Urinary bladder (tissue), 4 donors: ENCODE results near the gene ERVMER34-1. TPM values are rescaled to one million over a fixed set of nuclear protein-coding genes. Genes with fewer than 3 reads are reported as not detected.

ENCODE experiments used
- DNase-seq: peaks from one replicate; pipeline ENCODE4 v3.0.0-alpha.2; 2015; ENCODE audit errors: extremely low spot score
- H3K27ac ChIP-seq: one replicate; pipeline ENCODE4 v1.5.1; 2013; ENCODE audit warnings: low read depth, mild to moderate bottlenecking, moderate library complexity
- H3K36me3 ChIP-seq: one replicate; pipeline ENCODE4 v1.6.1; 2013; ENCODE audit warnings: mild to moderate bottlenecking, moderate library complexity; ENCODE audit not compliant: insufficient read depth
- H3K4me1 ChIP-seq: one replicate; pipeline ENCODE4 v1.6.1; 2013; ENCODE audit warnings: mild to moderate bottlenecking, moderate library complexity; ENCODE audit not compliant: insufficient read depth
- H3K4me3 ChIP-seq: one replicate; pipeline ENCODE4 v1.5.1; 2013; ENCODE audit warnings: low read depth, low read length
- whole genome bisulfite sequencing: extraction: QIAGEN DNeasy Blood & Tissue Kit; methylation state at CpG from one replicate; pipeline ENCODE4 v1.1.7; 2013; 5-methylcytosine and 5-hydroxymethylcytosine counted together
- polyA plus RNA-seq: library from polyadenylated mRNA; stranded (reverse); fragments of 200-250 nt; gene quantifications from one replicate; pipeline ENCODE4 v1.2.3, GENCODE V29; 2013
- total RNA-seq: library from RNA; depleted of rRNA; stranded (reverse); fragments of >200 nt; gene quantifications from one replicate; pipeline ENCODE4 v1.2.3, GENCODE V29; 2014
- donor health status: healthy with polysubstance abuse.
- donor health status: healthy.

Gene ERVMER34-1, protein sequence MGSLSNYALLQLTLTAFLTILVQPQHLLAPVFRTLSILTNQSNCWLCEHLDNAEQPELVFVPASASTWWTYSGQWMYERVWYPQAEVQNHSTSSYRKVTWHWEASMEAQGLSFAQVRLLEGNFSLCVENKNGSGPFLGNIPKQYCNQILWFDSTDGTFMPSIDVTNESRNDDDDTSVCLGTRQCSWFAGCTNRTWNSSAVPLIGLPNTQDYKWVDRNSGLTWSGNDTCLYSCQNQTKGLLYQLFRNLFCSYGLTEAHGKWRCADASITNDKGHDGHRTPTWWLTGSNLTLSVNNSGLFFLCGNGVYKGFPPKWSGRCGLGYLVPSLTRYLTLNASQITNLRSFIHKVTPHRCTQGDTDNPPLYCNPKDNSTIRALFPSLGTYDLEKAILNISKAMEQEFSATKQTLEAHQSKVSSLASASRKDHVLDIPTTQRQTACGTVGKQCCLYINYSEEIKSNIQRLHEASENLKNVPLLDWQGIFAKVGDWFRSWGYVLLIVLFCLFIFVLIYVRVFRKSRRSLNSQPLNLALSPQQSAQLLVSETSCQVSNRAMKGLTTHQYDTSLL
- 1.5 TPM for total RNA-seq
- polyA plus RNA-seq, result 0.76 TPM

DNA sequence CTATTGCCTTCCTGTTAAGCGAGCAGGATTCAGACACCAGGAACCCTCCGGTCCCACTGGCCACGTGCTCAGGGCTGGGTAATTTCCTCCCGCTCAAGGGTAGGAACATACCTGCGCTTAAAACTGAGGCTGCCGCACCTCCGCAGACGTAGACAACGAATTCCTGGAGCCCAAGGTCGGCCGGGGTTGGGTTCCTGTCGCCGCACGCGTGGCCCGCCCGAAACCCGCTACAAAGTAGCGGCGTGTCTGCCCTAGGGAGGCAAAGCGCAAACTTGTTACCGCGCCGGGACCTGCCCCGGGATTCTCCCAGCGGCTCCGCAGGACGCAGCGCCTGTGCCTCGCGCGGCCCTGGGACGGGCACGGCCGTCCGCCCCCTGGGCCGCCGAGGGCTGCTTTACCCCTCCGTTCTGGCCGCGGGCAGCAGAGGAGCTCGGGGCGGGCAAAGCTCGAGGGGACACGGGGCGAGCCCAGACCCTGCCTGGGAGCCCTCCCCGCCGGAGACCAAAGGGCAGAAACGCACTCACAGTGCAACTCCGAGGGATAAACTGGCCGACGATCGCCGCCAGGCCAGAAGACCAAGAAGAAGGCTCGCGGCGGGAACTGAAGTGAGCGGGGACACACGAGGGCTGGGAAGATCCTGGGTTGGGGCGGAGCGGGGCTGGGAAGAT is at the start of gene ERVMER34-1:
ERVMER34-1 (minus strand) TSS at position 607 of the 668 bp plus-strand sequence. CDS start 5,905 bp downstream, outside the sequence.
- H3K36me3 ChIP-seq, result no peaks in the 10 kb centered on the region
- H3K27ac ChIP-seq, result no peak within 1 kb of the TSS
- 3% methylated on average over 61 of the region's 61 CpGs for WGBS
- H3K4me1 ChIP-seq, result no peaks in the 10 kb centered on the region
- no peak for DNase-seq
- peak within 1 kb of the TSS; percentile 44 for H3K4me3 ChIP-seq

DNA sequence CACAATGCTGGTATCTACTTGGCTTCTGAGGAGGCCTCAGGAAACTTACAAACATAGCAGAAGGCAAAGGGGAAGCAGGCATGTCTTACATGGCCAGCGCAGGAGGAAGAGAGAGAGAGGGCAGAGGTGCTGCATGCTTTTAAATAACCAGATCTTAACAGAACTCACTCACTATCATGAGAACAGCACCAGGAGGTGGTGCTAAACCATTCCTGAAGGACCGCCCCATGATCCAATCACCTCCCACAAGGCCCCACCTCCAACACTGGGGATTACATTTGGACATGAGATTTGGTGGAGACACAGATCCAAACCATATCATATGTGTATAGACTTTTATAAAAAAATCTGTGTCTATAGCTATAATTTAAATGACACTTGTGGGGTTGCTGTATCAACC is 48.6 kb upstream of the ERVMER34-1 start:
- H3K27ac ChIP-seq, result no peak overlapping the region
- DNase-seq, result no peak
- 100% methylated on average over 2 of the region's 2 CpGs for WGBS
- H3K36me3 ChIP-seq, result no peaks in the 10 kb centered on the region
- H3K4me3 ChIP-seq, result no peak overlapping the region
- H3K4me1 ChIP-seq, result no peaks in the 10 kb centered on the region

DNA sequence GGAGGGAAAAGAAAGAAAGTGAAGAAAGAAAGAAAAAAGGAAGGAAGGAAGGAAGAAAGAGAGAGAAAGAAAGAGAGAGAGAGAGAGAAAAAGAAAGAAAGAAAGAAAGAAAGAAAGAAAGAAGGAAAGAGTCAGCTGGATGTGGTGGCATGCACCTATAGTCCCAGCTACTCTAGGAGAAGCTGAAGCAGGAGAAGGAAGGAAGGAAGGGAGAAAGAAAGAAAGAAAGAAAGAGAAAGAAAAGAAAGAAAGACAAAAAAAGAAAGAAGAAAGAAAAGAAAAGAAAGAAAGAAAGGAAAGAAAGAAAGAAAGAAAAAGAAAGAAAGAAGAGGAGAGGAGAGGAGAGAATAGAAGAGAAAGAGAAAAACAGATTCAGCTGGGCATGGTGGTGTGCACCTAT is 44.3 kb upstream of the ERVMER34-1 start:
- H3K27ac ChIP-seq, result no peak overlapping the region
- no peak for DNase-seq
- H3K36me3 ChIP-seq, result no peaks in the 10 kb centered on the region
- H3K4me1 ChIP-seq, result no peaks in the 10 kb centered on the region
- H3K4me3 ChIP-seq, result no peak overlapping the region

DNA sequence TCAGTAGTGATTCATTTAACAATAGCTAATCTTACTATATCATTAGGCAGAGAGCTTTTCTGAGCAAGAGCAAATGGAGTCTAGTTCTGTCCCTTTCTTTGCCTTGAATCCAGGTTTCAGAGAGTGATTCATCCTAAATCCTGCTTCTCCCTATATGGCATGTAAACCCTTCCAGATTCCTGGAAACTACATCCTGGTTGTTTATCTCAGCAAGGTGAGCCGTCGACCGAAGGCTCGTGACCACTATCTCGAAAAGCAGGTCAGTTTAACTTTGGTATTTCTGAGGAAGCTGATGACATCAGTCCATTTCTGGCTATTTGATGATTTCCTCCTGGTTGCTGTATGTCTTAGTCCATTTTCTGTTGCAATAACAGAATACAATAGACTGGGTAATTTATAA is 40.7 kb upstream of the ERVMER34-1 start:
- Histone ChIP-seq H3K4me1 (no peaks in the 10 kb centered on the region), H3K27ac (no peak overlapping the region), H3K36me3 (no peaks in the 10 kb centered on the region), H3K4me3 (no peak overlapping the region)
- no peak for DNase-seq
- 82% methylated on average over 5 of the region's 5 CpGs for WGBS

DNA sequence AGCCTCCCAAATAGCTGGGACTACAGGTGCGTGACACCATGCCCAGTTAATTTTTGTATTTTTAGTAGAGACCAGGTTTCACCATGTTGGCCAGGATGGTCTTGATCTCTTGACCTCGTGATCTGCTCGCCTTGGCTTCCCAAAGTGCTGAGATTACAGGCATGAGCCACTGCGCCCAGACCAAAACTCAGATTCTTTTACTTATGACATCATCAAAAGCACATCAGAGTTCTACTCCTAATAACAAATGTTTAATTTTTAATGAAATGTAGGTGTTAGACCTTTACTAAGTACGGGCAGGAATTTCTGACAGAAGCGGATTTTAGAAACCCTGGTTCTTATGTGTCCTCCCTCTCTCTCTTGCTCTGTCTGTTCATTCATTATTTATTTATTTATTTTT is 38.5 kb upstream of the ERVMER34-1 start:
- WGBS, result 97% methylated on average over 6 of the region's 6 CpGs
- DNase-seq, result no peak
- H3K4me3 ChIP-seq, result no peak overlapping the region
- H3K36me3 ChIP-seq, result no peaks in the 10 kb centered on the region
- H3K27ac ChIP-seq, result no peak overlapping the region
- H3K4me1 ChIP-seq, result no peaks in the 10 kb centered on the region

DNA sequence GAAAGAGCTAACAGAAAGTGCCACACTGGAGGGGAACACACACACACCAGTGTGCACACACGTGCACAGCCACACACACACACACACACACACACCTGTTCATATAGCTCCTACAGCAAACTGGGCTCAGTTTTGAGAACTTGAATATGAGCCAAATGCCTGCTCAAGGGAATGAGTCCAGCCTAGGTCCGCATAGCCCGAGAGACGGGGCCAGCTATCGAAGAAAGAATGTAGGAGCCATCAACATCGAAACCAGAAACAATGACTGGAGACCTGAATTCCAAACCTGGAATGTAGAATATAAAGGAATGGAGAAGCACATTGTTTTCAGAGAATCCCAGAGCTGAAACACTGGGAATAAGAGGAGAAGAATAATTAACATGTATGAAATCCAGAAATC is 37.6 kb upstream of the ERVMER34-1 start:
- DNase-seq, result no peak
- WGBS, result 78% methylated on average over 6 of the region's 6 CpGs
- Histone ChIP-seq H3K4me1 (no peaks in the 10 kb centered on the region), H3K27ac (no peak overlapping the region), H3K4me3 (no peak overlapping the region), H3K36me3 (no peaks in the 10 kb centered on the region)

DNA sequence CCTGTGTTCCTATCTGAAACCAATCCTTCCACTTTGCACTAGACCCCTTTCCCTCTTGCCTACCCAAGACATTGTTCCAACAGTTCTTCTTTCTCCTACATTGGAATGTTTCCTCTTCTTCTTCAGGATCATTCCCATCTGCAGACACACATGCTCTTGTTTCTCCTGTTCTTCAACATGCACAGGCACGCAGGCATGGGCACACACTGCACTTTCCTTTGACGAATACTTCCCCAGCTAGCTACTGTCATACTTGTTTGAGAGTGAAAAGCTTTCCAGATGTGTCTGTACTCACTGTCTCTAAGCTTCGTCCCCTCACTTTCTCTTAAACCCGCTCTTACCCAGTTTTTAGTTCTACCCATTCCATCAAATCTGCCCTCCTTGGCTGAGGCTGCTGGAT is 31.8 kb upstream of the ERVMER34-1 start:
- Histone ChIP-seq H3K36me3 (no peaks in the 10 kb centered on the region), H3K4me1 (no peaks in the 10 kb centered on the region), H3K4me3 (no peak overlapping the region), H3K27ac (no peak overlapping the region)
- DNase-seq, result no peak
- WGBS, result 89% methylated on average over 4 of the region's 4 CpGs

DNA sequence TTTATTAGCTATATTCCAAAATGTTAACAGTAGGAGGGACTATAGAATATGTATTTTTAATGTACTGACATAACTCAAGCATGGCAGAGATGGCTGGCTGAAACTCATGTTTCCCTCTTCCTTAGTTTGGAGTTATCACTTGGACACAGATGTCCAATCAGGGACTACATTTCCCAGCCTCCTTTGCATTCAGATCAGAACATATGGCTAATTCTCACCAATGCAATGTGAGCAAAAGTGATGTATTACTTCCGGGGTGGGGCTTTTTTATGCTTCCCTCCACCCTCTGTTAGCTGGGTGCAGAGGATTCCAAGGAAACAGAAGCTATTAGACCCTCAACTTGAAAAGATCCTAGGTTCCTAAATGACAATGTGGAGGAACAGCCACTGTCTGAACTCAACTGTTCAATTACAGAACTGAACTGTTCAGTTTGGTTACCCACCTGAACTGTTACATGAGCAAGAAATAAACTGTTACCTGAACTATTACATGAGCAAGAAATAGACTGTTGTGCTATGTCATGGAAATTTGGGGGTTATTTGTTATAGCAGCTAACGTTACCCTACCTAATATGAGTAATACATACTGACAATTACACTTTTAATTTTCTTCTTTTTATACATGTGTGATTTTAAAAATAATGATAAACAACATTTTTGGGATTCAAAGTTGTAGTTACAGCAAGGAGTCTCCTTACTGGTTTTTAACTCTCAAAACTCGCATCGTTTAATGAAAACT is 29.6 kb upstream of the ERVMER34-1 start:
- no peak for DNase-seq
- no peaks in the 10 kb centered on the region for H3K36me3 ChIP-seq
- no peak overlapping the region for H3K27ac ChIP-seq
- no peaks in the 10 kb centered on the region for H3K4me1 ChIP-seq
- H3K4me3 ChIP-seq, result no peak overlapping the region
- 93% methylated on average over 4 of the region's 4 CpGs for WGBS

DNA sequence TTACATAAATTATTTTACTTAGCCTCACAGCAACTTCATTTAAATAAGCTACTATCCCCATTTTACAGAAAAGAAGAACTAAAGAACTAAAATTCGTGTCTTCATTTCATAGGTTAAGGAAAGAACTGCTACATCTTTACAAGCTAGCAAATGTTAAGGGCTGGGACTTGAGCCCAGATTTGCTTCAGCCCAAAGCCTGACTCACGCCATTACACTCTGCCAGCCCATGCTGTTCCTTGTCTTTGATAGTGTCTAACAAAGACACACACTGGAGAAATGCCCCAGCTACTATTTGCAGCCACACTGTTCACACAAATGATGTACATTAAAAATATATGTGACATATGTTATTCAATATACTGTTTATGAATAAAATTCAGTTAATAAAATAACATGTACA is 29.0 kb upstream of the ERVMER34-1 start:
- 24% methylated on average over 2 of the region's 2 CpGs for WGBS
- DNase-seq, result no peak
- Histone ChIP-seq H3K27ac (no peak overlapping the region), H3K4me3 (no peak overlapping the region), H3K4me1 (no peaks in the 10 kb centered on the region), H3K36me3 (no peaks in the 10 kb centered on the region)

DNA sequence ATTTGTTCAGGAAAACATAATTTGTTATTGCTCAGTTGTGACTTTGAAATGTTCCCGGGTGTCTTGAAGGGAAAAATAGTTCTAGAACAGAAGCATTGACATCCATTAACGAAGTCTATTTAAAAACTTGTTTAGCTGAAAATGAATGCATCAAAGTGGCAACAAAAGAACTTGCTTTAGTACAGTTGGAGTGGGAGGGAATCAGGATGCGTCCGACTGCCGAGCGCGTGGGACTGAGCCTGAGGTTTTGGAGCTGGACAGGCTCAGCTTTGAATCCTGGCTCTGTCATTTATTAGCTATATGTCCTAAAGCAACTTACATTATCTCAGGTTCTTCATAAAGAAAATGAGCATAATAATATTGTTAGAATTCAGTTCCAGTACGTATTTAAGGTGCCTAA is 9.0 kb upstream of the ERVMER34-1 start:
- H3K4me1 ChIP-seq, result no peaks in the 10 kb centered on the region
- 71% methylated on average over 8 of the region's 8 CpGs for WGBS
- DNase-seq, result no peak

DNA sequence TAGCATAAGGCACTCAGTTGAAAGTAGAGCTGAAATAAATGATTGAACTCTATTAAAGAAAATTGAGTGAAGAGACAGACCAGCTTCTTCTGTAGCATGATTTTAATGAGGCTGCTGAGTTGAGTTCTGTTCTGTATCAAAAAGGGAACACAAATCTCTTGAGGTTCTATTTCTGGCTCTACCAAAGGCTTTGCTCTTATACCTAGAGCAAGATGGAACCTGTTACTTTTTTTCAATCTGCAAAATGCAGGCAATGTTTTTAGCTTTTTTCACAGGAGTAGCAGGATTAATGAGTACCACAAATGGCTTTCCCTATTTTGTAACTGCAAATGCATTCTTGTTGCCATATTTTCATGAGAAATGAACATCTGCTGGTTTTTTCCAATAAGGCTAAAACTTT is 4.2 kb upstream of the ERVMER34-1 start:
- Histone ChIP-seq H3K4me3 (no peak overlapping the region), H3K27ac (no peak overlapping the region)

More for the DNA sequence above, 9.0 kb upstream of the ERVMER34-1 start:
- H3K36me3 ChIP-seq, result no peaks in the 10 kb centered on the region
- H3K27ac ChIP-seq, result no peak overlapping the region
- H3K4me3 ChIP-seq, result no peak overlapping the region

DNA sequence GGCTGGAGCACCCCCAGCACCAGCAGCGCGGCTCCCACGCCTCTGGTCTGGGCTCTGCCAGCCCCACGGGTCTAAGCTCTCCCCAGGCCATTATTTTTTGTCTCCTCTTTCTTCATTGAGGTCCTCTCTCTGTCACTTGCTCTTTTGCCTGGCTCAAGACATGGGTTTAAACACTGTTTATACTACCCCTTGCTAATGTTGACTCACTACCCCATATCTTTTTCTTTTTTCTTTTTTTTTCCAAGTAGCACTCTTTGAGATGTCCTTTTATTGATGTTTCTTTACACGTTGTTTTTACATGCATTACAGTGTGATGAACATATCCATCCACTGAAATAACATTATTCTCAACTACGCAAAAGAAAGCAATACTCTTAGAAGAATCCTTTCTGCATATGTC is 1.7 kb upstream of the ERVMER34-1 start:
- WGBS, result 92% methylated on average over 6 of the region's 6 CpGs
- H3K36me3 ChIP-seq, result no peaks in the 10 kb centered on the region
- DNase-seq, result no peak
- no peaks in the 10 kb centered on the region for H3K4me1 ChIP-seq
- H3K27ac ChIP-seq, result no peak overlapping the region
- H3K4me3 ChIP-seq, result no peak overlapping the region

More for the DNA sequence above, 4.2 kb upstream of the ERVMER34-1 start:
- H3K36me3 ChIP-seq, result no peaks in the 10 kb centered on the region
- no peaks in the 10 kb centered on the region for H3K4me1 ChIP-seq
- no peak for DNase-seq

DNA sequence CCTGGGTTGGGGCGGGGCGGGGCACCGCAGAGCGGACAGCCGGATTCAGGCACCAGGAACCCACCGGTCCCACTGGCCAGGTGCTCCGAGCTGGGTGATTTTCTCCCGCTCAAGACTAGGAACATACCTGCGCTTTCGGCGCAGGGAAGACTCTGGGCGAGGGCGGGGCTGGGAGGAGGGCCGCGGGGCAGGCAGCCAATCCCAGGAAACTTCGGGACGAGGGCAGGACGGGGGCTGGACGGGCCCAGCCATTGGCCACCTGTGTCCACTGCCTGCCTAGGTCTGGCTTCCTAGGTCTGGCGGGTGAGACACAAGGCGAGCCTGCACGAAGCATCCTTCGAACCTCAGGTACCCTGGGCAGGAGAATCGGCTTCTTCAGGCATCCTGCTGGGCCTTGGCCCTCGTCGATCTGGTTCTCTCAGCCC is 274 bp upstream of the ERVMER34-1 start:
- peak overlapping the region; percentile 44 for H3K4me3 ChIP-seq
- H3K36me3 ChIP-seq, result no peaks in the 10 kb centered on the region
- no peak overlapping the region for H3K27ac ChIP-seq
- H3K4me1 ChIP-seq, result no peaks in the 10 kb centered on the region
- no peak for DNase-seq
- WGBS, result 7% methylated on average over 26 of the region's 26 CpGs
